ENCODE data around the gene HK1. TPM values are rescaled to one million over a fixed set of nuclear protein-coding genes. Genes with fewer than 3 reads are reported as not detected.
A peak's percentile ranks its signal among the peaks of the same experiment; 100 is the strongest.
"Not testable (repeated sequence)": the region's sequence is repeated elsewhere in the genome, so short reads cannot be mapped to it uniquely, and the experiment has no call there.

Gene HK1
- total and polyA plus RNA-seq, 12 donors, result 18.4 to 79.3 (median 45.1) TPM

GRCh38 chr10:69281507-69282413 lies 3.5 kb downstream of the HK1 start:
- H3K36me3 ChIP-seq (replicated peaks in 1 of 2), result no peaks in the 10 kb centered on the region
- H3K4me1 ChIP-seq (replicated peaks in 1 of 2), result peaks cover 0 to 5% of the 10 kb centered on the region in 2 donors
- 83 to 91% (median 86%) methylated on average over 8 of the region's 8 CpGs for WGBS, 4 donors
- no peak overlapping the region for H3K27ac ChIP-seq
- intact Hi-C loops (cut with DNase I), result no loop called here
- H3K4me3 ChIP-seq, result no peak overlapping the region
- TF ChIP-seq, protein P1, sequence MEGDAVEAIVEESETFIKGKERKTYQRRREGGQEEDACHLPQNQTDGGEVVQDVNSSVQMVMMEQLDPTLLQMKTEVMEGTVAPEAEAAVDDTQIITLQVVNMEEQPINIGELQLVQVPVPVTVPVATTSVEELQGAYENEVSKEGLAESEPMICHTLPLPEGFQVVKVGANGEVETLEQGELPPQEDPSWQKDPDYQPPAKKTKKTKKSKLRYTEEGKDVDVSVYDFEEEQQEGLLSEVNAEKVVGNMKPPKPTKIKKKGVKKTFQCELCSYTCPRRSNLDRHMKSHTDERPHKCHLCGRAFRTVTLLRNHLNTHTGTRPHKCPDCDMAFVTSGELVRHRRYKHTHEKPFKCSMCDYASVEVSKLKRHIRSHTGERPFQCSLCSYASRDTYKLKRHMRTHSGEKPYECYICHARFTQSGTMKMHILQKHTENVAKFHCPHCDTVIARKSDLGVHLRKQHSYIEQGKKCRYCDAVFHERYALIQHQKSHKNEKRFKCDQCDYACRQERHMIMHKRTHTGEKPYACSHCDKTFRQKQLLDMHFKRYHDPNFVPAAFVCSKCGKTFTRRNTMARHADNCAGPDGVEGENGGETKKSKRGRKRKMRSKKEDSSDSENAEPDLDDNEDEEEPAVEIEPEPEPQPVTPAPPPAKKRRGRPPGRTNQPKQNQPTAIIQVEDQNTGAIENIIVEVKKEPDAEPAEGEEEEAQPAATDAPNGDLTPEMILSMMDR (IDR thresholded peaks at IDR 0.05), result no peak
- no peak for TF ChIP-seq POLR2A (IDR thresholded peaks at IDR 0.05)
- no peaks in the 10 kb centered on the region for H3K27me3 ChIP-seq
- H3K9me3 ChIP-seq (replicated peaks in 1 of 3), result no peaks in the 10 kb centered on the region
- no peak for DNase-seq

- H3K27me3 ChIP-seq; H3K4me3 ChIP-seq; H3K9me3 ChIP-seq (replicated peaks in 1 of 3); DNase-seq; H3K4me1 ChIP-seq (replicated peaks in 1 of 2); intact Hi-C loops (cut with DNase I); H3K27ac ChIP-seq; H3K36me3 ChIP-seq (replicated peaks in 1 of 2): not testable (repeated sequence)
- WGBS, 4 donors, result 82 to 91% (median 87%) methylated on average over 6 of the region's 6 CpGs
Measured at GRCh38 chr10:69284402-69284801, 6.1 kb downstream of the HK1 start.

- WGBS, 4 donors, result 51 to 74% (median 59%) methylated on average over 4 of the region's 4 CpGs
- peak in 1 of 7 donors; percentile 23 for DNase-seq
- Histone ChIP-seq H3K9me3 (replicated peaks in 1 of 3) (no peaks in the 10 kb centered on the region), H3K4me1 (replicated peaks in 1 of 2) (no peaks in the 10 kb centered on the region), H3K27ac (no peak overlapping the region), H3K27me3 (no peaks in the 10 kb centered on the region), H3K4me3 (no peak overlapping the region), H3K36me3 (replicated peaks in 1 of 2) (no peaks in the 10 kb centered on the region)
- intact Hi-C loops (cut with DNase I), result no loop called here
- no peak for TF ChIP-seq POLR2A (IDR thresholded peaks at IDR 0.05)
- TF ChIP-seq, protein P1 (IDR thresholded peaks at IDR 0.05), result no peak
Measured at GRCh38 chr10:69285699-69286098, 7.4 kb downstream of the HK1 start.

- no peak for TF ChIP-seq POLR2A (IDR thresholded peaks at IDR 0.05)
- TF ChIP-seq, protein P1 (IDR thresholded peaks at IDR 0.05), result no peak
- H3K9me3 ChIP-seq (replicated peaks in 1 of 3), result no peaks in the 10 kb centered on the region
- DNase-seq, result no peak
- no peak overlapping the region for H3K27ac ChIP-seq
- whole genome bisulfite sequencing, 4 donors, result 83 to 94% (median 87%) methylated on average over 4 of the region's 4 CpGs
- H3K36me3 ChIP-seq (replicated peaks in 1 of 2), result no peaks in the 10 kb centered on the region
- H3K27me3 ChIP-seq, result no peaks in the 10 kb centered on the region
- H3K4me3 ChIP-seq, result no peak overlapping the region
- intact Hi-C loops (cut with DNase I), result no loop called here
- no peaks in the 10 kb centered on the region for H3K4me1 ChIP-seq (replicated peaks in 1 of 2)
Measured at GRCh38 chr10:69287181-69287580, 8.9 kb downstream of the HK1 start.

GRCh38 chr10:69290993-69291392 lies 12.7 kb downstream of the HK1 start:
- no peak for DNase-seq
- TF ChIP-seq, protein P1 (IDR thresholded peaks at IDR 0.05), result no peak
- no peak for TF ChIP-seq POLR2A (IDR thresholded peaks at IDR 0.05)
- 90 to 96% (median 94%) methylated on average over 4 of the region's 4 CpGs for WGBS, 4 donors

More at GRCh38 chr10:69290993-69291392, 12.7 kb downstream of the HK1 start:
- no peaks in the 10 kb centered on the region for H3K9me3 ChIP-seq (replicated peaks in 1 of 3)
- H3K4me3 ChIP-seq, result no peak overlapping the region
- no peak overlapping the region for H3K27ac ChIP-seq
- no peaks in the 10 kb centered on the region for H3K27me3 ChIP-seq
- no peaks in the 10 kb centered on the region for H3K4me1 ChIP-seq (replicated peaks in 1 of 2)
- no peaks in the 10 kb centered on the region for H3K36me3 ChIP-seq (replicated peaks in 1 of 2)
- intact Hi-C loops (cut with DNase I), result no loop called here

Measured in adrenal gland (tissue), 12 donors.